SIG-M5 treated with dmso at 0.1 percent for 504 hours (cell line): ENCODE data around the gene PNPLA2.
A peak's percentile ranks its signal among the peaks of the same experiment; 100 is the strongest.

Experiments
- DNase-seq: peaks from one replicate; lab custom pipeline; 2025; ENCODE audit not compliant: unreplicated experiment; lab: John Stamatoyannopoulos, UW

Gene PNPLA2

GRCh38 chr11:818396-819128 lies at the start of gene PNPLA2:
Gene PNPLA2, plus strand, starts transcription at chr11:818914. Its CDS starts 805 bp downstream, at chr11:819719.
- DNase-seq = no peak

- DNase-seq = no peak
Observed at GRCh38 chr11:769887-770641, 48.6 kb upstream of the PNPLA2 start.

GRCh38 chr11:770642-771616 lies 47.8 kb upstream of the PNPLA2 start:
- DNase-seq = no peak

GRCh38 chr11:771617-772204 lies 47.0 kb upstream of the PNPLA2 start:
- DNase-seq = no peak

GRCh38 chr11:772429-773390 lies 46.0 kb upstream of the PNPLA2 start:
- DNase-seq = no peak

- DNase-seq = no peak
Observed at GRCh38 chr11:773425-773824, 45.3 kb upstream of the PNPLA2 start.

GRCh38 chr11:773830-774229 lies 44.9 kb upstream of the PNPLA2 start:
- DNase-seq = no peak

GRCh38 chr11:774873-775592 lies 43.7 kb upstream of the PNPLA2 start:
- DNase-seq = no peak

- DNase-seq = no peak
Observed at GRCh38 chr11:776263-776560, 42.5 kb upstream of the PNPLA2 start.

GRCh38 chr11:776561-777287 lies 42.0 kb upstream of the PNPLA2 start:
- peak; percentile 35 for DNase-seq

GRCh38 chr11:777288-778255 lies 41.1 kb upstream of the PNPLA2 start, which contains the start of gene GATD1:
Gene GATD1, minus strand, starts transcription at chr11:777487. Its CDS starts 25 bp downstream, at chr11:777462.
- peak; percentile 71 for DNase-seq

GRCh38 chr11:778976-779954 lies 39.4 kb upstream of the PNPLA2 start:
- DNase-seq = no peak

- DNase-seq = no peak
Observed at GRCh38 chr11:779955-780532, 38.7 kb upstream of the PNPLA2 start.

GRCh38 chr11:782264-783174 lies 36.2 kb upstream of the PNPLA2 start:
- no peak for DNase-seq

GRCh38 chr11:783581-784015 lies 35.1 kb upstream of the PNPLA2 start:
- no peak for DNase-seq
